ENCODE data around the gene LHX3. TPM values are rescaled to one million over a fixed set of nuclear protein-coding genes. Genes with fewer than 3 reads are reported as not detected.

LHX3 gene
- total RNA-seq, 4 donors from 2014 or later = not detected

GRCh38 chr9:136241542-136241941 is 36.6 kb upstream of the LHX3 start:
- H3K4me1 ChIP-seq = peaks cover 13 to 51% (median 14%) of the 10 kb centered on the region in 3 donors
- 90% methylated on average over 13 of the region's 13 CpGs; no CpG with 5 or more reads in 1 of the 2 donors for WGBS, 2 donors
- no peak overlapping the region for H3K4me3 ChIP-seq
- no peak overlapping the region for H3K27ac ChIP-seq
- intact Hi-C loops (cut with DNase I) = no loop called here
- peaks cover 0 to 11% (median 3%) of the 10 kb centered on the region in 3 donors for H3K36me3 ChIP-seq
- H3K27me3 ChIP-seq = peaks cover 0 to 5% (median 0%) of the 10 kb centered on the region in 4 donors
- no peak for DNase-seq
- no peaks in the 10 kb centered on the region for H3K9me3 ChIP-seq
- TF ChIP-seq POLR2A (IDR thresholded peaks at IDR 0.05) (no peak), CTCF (IDR thresholded peaks at IDR 0.05) (no peak)

GRCh38 chr9:136240941-136241340 is 36.0 kb upstream of the LHX3 start:
- Histone ChIP-seq H3K27ac (no peak overlapping the region), H3K27me3 (no peaks in the 10 kb centered on the region), H3K4me1 (peaks cover 13 to 45% (median 14%) of the 10 kb centered on the region in 3 donors), H3K4me3 (no peak overlapping the region), H3K36me3 (peaks cover 0 to 17% (median 8%) of the 10 kb centered on the region in 3 donors), H3K9me3 (no peaks in the 10 kb centered on the region)
- WGBS, 2 donors = 75 to 95% methylated on average over 4 to 17 of the region's 20 CpGs
- no peak for DNase-seq
- intact Hi-C loops (cut with DNase I) = no loop called here
- TF ChIP-seq CTCF (IDR thresholded peaks at IDR 0.05) (no peak), POLR2A (IDR thresholded peaks at IDR 0.05) (no peak)

GRCh38 chr9:136239983-136240330 is 35.0 kb upstream of the LHX3 start:
- intact Hi-C loops (cut with DNase I) = loop anchor here (10.0 kb wide), 1 partner anchor 465 kb away; no protein-coding TSS in a partner anchor
- no peak overlapping the region for H3K4me3 ChIP-seq
- 57% methylated on average over 2 of the region's 2 CpGs; no CpG with 5 or more reads in 1 of the 2 donors for WGBS, 2 donors
- H3K27me3 ChIP-seq = no peaks in the 10 kb centered on the region
- H3K4me1 ChIP-seq = peaks cover 9 to 39% (median 13%) of the 10 kb centered on the region in 3 donors
- TF ChIP-seq POLR2A (IDR thresholded peaks at IDR 0.05) (no peak), CTCF (IDR thresholded peaks at IDR 0.05) (no peak)
- peaks cover 8 to 27% (median 9%) of the 10 kb centered on the region in 3 donors for H3K36me3 ChIP-seq
- no peak overlapping the region for H3K27ac ChIP-seq
- no peaks in the 10 kb centered on the region for H3K9me3 ChIP-seq
- no peak for DNase-seq

GRCh38 chr9:136239135-136239982 is 34.4 kb upstream of the LHX3 start:
- no peak for DNase-seq
- intact Hi-C loops (cut with DNase I) = loop anchor here (10.0 kb wide), 1 partner anchor 465 kb away; no protein-coding TSS in a partner anchor
- H3K27me3 ChIP-seq = no peaks in the 10 kb centered on the region
- no peak for TF ChIP-seq POLR2A (IDR thresholded peaks at IDR 0.05)
- no peak for TF ChIP-seq CTCF (IDR thresholded peaks at IDR 0.05)
- no peaks in the 10 kb centered on the region for H3K9me3 ChIP-seq
- H3K4me1 ChIP-seq = peaks cover 3 to 33% (median 7%) of the 10 kb centered on the region in 3 donors
- peaks cover 8 to 33% (median 9%) of the 10 kb centered on the region in 3 donors for H3K36me3 ChIP-seq
- no peak overlapping the region for H3K4me3 ChIP-seq
- no peak overlapping the region for H3K27ac ChIP-seq
- 69 to 71% methylated on average over 16 to 24 of the region's 25 CpGs for WGBS, 2 donors

GRCh38 chr9:136238342-136238732 is 33.4 kb upstream of the LHX3 start:
- intact Hi-C loops (cut with DNase I) = loop anchor here (10.0 kb wide), 1 partner anchor 466 kb away; no protein-coding TSS in a partner anchor
- no peaks in the 10 kb centered on the region for H3K27me3 ChIP-seq
- peaks cover 8 to 35% (median 9%) of the 10 kb centered on the region in 3 donors for H3K36me3 ChIP-seq
- H3K4me3 ChIP-seq = no peak overlapping the region
- 50 to 71% methylated on average over 11 to 12 of the region's 12 CpGs for WGBS, 2 donors
- no peak overlapping the region for H3K27ac ChIP-seq
- no peak for DNase-seq
- no peak for TF ChIP-seq CTCF (IDR thresholded peaks at IDR 0.05)
- peaks cover 0 to 23% (median 3%) of the 10 kb centered on the region in 3 donors for H3K4me1 ChIP-seq
- H3K9me3 ChIP-seq = no peaks in the 10 kb centered on the region
